Keratinocyte (primary cell): ENCODE data around the gene NR2E3. TPM values are rescaled to one million over a fixed set of nuclear protein-coding genes. Genes with fewer than 3 reads are reported as not detected.

Source experiments
- DNase-seq: peaks from one replicate; pipeline ENCODE4 v3.0.0-alpha.2; 2011; ENCODE audit warnings: low read depth, missing footprints, low spot score
- FAIRE-seq: peaks from 2 replicates; lab custom pipeline; 2011; peaks lifted over from hg19 to GRCh38; lab: Jason Lieb, UNC
- H2AFZ ChIP-seq: 2 replicates; pipeline ENCODE4 v1.6.0; 2012; ENCODE audit warnings: low read length, control low read depth, inconsistent platforms; ENCODE audit not compliant: control insufficient read depth
- H3K27ac ChIP-seq: 2 replicates; pipeline ENCODE4 v1.5.1; 2011; ENCODE audit warnings: low read length; ENCODE audit not compliant: control insufficient read depth, insufficient read depth
- H3K27me3 ChIP-seq: 3 replicates; pipeline ENCODE4 v1.6.0; 2011; ENCODE audit warnings: low read length; ENCODE audit not compliant: control insufficient read depth, insufficient read depth; ENCODE audit errors: extremely low read depth
- H3K36me3 ChIP-seq, 2 experiments: 2 replicates in 1 of 2; 3 replicates in 1 of 2; pipeline ENCODE4 v1.5.1; 2011; ENCODE audit warnings: low read length in 2 of 2, mild to moderate bottlenecking in 1 of 2; ENCODE audit not compliant: control insufficient read depth in 2 of 2, insufficient read depth in 2 of 2; ENCODE audit errors: extremely low read depth in 1 of 2
- H3K4me1 ChIP-seq: 3 replicates; pipeline ENCODE4 v1.5.1; 2011; ENCODE audit warnings: low read length; ENCODE audit not compliant: control insufficient read depth, insufficient read depth; ENCODE audit errors: extremely low read depth
- H3K4me2 ChIP-seq: 3 replicates; pipeline ENCODE4 v1.6.0; 2011; ENCODE audit warnings: low read depth, low read length; ENCODE audit not compliant: control insufficient read depth, insufficient read depth; ENCODE audit errors: extremely low read depth
- H3K4me3 ChIP-seq, 3 experiments: fragments of 200-600 bp in 1 of 3; sonication (generic) in 1 of 3; 2 replicates in 2 of 3; 3 replicates in 1 of 3; pipeline ENCODE4 v1.5.1; 2011 to 2016; ENCODE audit warnings: low read length in 3 of 3, mild to moderate bottlenecking in 3 of 3, control low read depth in 2 of 3, inconsistent platforms in 1 of 3, low read depth in 1 of 3, mixed read lengths in 1 of 3, mixed run types in 1 of 3, moderate library complexity in 1 of 3; ENCODE audit not compliant: control insufficient read depth in 2 of 3, insufficient read depth in 2 of 3; ENCODE audit errors: extremely low read depth in 1 of 3
- H3K79me2 ChIP-seq: 2 replicates; pipeline ENCODE4 v1.6.0; 2012; ENCODE audit warnings: low read length; ENCODE audit not compliant: control insufficient read depth, insufficient read depth
- H3K9ac ChIP-seq: 3 replicates; pipeline ENCODE4 v1.6.0; 2011; ENCODE audit warnings: low read length; ENCODE audit not compliant: control insufficient read depth, insufficient read depth; ENCODE audit errors: extremely low read depth
- H3K9me1 ChIP-seq: 3 replicates; pipeline ENCODE4 v1.6.0; 2011; ENCODE audit warnings: low read length; ENCODE audit not compliant: control insufficient read depth, insufficient read depth; ENCODE audit errors: extremely low read depth
- H3K9me3 ChIP-seq: 2 replicates; pipeline ENCODE4 v1.5.1; 2012; ENCODE audit warnings: low read depth, low read length; ENCODE audit not compliant: control insufficient read depth
- H4K20me1 ChIP-seq: 3 replicates; pipeline ENCODE4 v1.6.0; 2011; ENCODE audit warnings: low read length; ENCODE audit not compliant: control insufficient read depth, insufficient read depth; ENCODE audit errors: extremely low read depth
- EZH2 ChIP-seq: IDR thresholded peaks from one replicate; pipeline ENCODE4 v1.6.1; 2012; ENCODE audit warnings: inconsistent platforms, mild to moderate bottlenecking, low read length, moderate library complexity
- dilution Hi-C: fragments of 300-500 bp; cut with MboI; formaldehyde crosslinking; loops from one replicate; pipeline ENCODE4 v1.7.0; 2020; ENCODE audit warnings: low sequenced_read_pairs; ENCODE audit not compliant: extremely low pct_ligation_motif_present
- polyA plus RNA-seq, 5 experiments: library from polyadenylated mRNA; depleted of rRNA in 3 of 5; stranded (reverse) in 3 of 5; stranded (forward) in 1 of 5; unstranded in 1 of 5; fragments of >200 nt; gene quantifications; 1 replicate in 1 of 5; 2 replicates in 3 of 5; 3 replicates in 1 of 5; pipeline versions ENCODE4 v1.2.1 to v1.2.3, GENCODE V29; 2011 to 2012; ENCODE audit warnings: missing spikeins in 2 of 5, low read depth in 1 of 5, low replicate concordance in 1 of 5
- TF ChIP-seq, protein P1 (sequence below), 3 experiments: IDR thresholded peaks in 1 of 3; conservative IDR thresholded peaks in 1 of 3; optimal IDR thresholded peaks in 1 of 3; 2 replicates in 2 of 3; 3 replicates in 1 of 3; pipeline versions ENCODE3 to v1.5.1; 2011; ENCODE audit warnings: low read length in 3 of 3, mild to moderate bottlenecking in 3 of 3, moderate library complexity in 2 of 3, control low read depth in 1 of 3, inconsistent platforms in 1 of 3; ENCODE audit not compliant: insufficient read depth in 2 of 3; ENCODE audit errors: extremely low read depth in 1 of 3

Gene NR2E3
- polyA plus RNA-seq, 1 donor (not counting 4 experiments of a cell fraction or from before 2014, with no cell fraction given) = 0.46 TPM

DNA sequence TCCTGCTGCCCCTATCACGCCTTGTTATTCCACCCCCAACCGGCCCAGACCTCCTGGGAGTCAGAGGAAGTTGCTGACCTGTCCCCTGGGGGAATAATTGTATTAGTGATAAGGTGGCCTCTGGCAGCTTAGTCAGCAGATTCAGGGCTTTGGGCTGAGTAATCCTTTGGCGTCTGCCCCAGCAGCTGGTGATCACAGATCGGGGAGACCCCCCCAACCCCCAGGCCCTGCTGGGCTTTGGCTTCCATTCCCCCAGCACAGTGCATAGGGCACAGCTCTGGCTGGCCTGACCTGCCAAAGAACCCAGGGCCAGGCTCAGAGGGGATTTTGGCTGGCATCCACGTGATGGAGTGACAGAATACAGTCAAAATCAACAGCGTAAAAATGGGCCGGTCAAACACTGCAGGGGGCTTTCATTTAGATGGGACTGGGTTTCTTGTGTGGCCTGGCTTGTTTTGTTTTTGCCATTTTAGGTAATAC lies 3.9 kb upstream of the NR2E3 start:
- no peak for FAIRE-seq
- TF ChIP-seq, protein P1, sequence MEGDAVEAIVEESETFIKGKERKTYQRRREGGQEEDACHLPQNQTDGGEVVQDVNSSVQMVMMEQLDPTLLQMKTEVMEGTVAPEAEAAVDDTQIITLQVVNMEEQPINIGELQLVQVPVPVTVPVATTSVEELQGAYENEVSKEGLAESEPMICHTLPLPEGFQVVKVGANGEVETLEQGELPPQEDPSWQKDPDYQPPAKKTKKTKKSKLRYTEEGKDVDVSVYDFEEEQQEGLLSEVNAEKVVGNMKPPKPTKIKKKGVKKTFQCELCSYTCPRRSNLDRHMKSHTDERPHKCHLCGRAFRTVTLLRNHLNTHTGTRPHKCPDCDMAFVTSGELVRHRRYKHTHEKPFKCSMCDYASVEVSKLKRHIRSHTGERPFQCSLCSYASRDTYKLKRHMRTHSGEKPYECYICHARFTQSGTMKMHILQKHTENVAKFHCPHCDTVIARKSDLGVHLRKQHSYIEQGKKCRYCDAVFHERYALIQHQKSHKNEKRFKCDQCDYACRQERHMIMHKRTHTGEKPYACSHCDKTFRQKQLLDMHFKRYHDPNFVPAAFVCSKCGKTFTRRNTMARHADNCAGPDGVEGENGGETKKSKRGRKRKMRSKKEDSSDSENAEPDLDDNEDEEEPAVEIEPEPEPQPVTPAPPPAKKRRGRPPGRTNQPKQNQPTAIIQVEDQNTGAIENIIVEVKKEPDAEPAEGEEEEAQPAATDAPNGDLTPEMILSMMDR (optimal IDR thresholded peaks at IDR 0.05 in 1 of 3, IDR thresholded peaks at IDR 0.05 in 1 of 3, conservative IDR thresholded peaks at IDR 0.05 in 1 of 3; ENCODE audit: extremely low read depth in 1 of 3, insufficient read depth in 2 of 3, low read length in 3 of 3) = no peak
- no peak for TF ChIP-seq EZH2
- dilution Hi-C loops = no loop called here
- no peaks in the 10 kb centered on the region for H3K79me2 ChIP-seq
- H3K27me3 ChIP-seq = no peaks in the 10 kb centered on the region
- H2AFZ ChIP-seq = no peak overlapping the region
- no peaks in the 10 kb centered on the region for H3K9me1 ChIP-seq
- no peak overlapping the region for H3K4me3 ChIP-seq
- peaks cover 10% of the 10 kb centered on the region for H3K4me1 ChIP-seq
- peaks cover 0 to 2% of the 10 kb centered on the region in 2 experiments for H3K36me3 ChIP-seq
- H4K20me1 ChIP-seq = no peaks in the 10 kb centered on the region
- no peak overlapping the region for H3K27ac ChIP-seq
- DNase-seq = no peak
- no peak overlapping the region for H3K9ac ChIP-seq
- H3K9me3 ChIP-seq = no peaks in the 10 kb centered on the region
- H3K4me2 ChIP-seq = no peak overlapping the region

DNA sequence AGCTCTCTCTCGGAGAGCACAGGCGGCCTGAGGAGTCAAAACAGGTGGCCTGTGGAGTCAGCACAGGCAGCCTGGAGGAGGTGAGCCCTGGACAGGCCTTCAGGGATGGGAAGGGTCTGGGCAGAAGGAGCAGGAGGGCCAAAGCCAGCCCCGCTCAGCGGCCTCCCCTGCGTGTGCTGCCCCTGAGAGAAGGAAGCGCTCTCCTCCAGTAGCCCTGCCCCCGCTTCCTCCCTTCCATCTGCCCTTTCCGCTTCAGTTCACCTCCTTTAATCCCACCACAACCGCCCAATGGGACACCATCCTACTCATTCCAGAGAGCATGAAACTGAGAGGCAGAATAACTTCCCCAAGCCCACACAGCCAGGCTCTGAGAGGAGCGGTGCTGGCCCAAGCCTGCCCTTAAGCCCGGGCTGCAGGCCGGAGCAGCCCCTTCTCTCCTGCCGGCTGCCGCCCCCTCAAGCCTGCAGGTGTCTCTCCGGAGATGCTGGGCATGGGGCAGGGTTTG lies 3.2 kb upstream of the NR2E3 start:
- dilution Hi-C loops = no loop called here
- no peak for FAIRE-seq
- no peak overlapping the region for H3K9ac ChIP-seq

More for the DNA sequence above, 3.2 kb upstream of the NR2E3 start:
- Histone ChIP-seq H3K27ac (no peak overlapping the region), H3K27me3 (no peaks in the 10 kb centered on the region), H2AFZ (no peak overlapping the region), H3K4me2 (no peak overlapping the region), H3K9me1 (no peaks in the 10 kb centered on the region), H3K4me3 (no peak overlapping the region), H3K36me3 (peaks cover 0 to 5% of the 10 kb centered on the region in 2 experiments), H4K20me1 (no peaks in the 10 kb centered on the region), H3K79me2 (no peaks in the 10 kb centered on the region), H3K4me1 (peaks cover 10% of the 10 kb centered on the region), H3K9me3 (no peaks in the 10 kb centered on the region)
- DNase-seq = no peak
- no peak for TF ChIP-seq EZH2
- TF ChIP-seq, protein P1 (optimal IDR thresholded peaks at IDR 0.05 in 1 of 3, IDR thresholded peaks at IDR 0.05 in 1 of 3, conservative IDR thresholded peaks at IDR 0.05 in 1 of 3; ENCODE audit: extremely low read depth in 1 of 3, insufficient read depth in 2 of 3, low read length in 3 of 3) = no peak
